SKM-1 treated with dmso at 0.1 percent for 144 hours (cell line): ENCODE measurements around the gene PLCH1.

Experiments used
- DNase-seq: peaks from one replicate; lab custom pipeline; 2025; ENCODE audit not compliant: unreplicated experiment; lab: John Stamatoyannopoulos, UW

PLCH1 gene

GRCh38 chr3:155745795-155746550, 1.1 kb upstream of the PLCH1 start:
- DNase-seq = no peak

DNA sequence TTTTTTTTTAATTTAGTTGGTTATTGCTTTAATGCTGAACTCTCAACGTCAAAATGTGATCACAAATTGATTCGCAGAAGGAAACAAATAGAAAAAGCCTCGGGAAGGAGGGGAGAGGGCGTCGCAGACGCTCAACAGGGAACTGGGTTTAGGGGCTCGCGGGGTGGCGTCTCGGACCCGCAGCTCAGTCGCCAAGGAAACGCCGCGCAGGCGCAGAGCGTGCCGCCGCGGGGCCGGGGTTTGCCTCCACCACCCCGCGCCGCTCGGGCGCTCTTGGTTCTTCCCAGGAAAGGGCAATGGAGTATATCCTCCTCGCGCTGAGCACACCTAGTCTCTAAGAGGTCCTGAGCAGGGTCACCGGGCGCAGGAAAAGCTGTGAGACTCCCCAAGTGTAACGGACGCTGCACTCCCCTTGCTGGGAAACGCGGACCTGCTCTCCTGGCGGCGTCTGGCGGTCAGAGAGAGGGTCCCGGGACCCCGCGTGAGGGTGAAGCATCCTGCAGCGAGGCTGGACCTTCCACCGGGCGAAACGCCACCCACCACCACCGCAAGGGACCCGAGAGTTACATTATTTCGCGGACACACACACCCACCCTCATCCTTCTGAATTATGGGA, 753 bp downstream of the PLCH1 start:
- peak; percentile 19 for DNase-seq

DNA sequence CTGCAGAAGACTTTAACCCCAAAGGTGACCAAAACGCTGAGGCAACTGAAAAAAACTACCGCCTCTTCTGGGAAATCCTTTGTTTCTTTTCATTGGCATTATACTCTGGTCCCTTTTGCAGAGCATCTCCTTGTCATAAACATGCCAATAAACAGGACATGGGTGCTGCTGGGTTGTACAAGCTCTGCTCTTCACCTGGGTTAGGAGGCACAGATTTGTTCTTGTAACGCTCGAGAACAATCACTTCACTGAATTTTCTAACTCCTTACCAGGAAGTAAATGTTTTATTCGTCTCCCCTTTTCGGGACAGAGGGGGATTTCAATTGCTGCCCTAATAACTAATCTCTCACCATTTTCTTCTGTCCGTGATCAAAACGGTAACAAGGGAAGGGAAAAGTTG, 1.3 kb downstream of the PLCH1 start:
- DNase-seq = no peak

DNA sequence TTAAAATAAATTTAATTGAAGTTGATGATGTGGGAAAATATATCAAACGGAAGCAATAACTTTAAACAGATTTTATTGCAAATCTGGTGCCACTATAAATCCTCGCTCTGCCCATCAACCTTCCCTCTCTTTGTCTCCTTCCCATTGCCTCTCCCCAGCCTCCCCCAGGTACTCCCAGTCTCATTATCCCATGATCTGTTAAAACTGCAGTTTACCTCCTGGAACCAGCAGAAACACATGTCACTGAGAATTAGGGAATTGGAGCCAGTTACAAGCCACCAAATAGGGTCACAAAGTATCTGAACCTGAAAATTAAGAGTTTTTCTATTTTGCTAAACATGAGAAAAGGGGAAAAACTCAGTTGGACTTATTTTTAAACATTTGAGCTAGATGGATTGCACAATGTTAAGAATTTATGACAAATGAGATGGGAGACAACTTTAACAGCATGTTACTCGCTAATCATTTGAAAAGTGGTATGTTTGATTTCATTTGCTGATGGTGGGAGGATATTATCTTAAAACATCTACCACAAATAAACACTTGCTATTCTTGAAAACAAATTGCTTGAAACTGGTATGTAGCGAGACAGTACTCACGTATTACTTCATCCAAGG, 2.4 kb downstream of the PLCH1 start:
- DNase-seq = no peak

DNA sequence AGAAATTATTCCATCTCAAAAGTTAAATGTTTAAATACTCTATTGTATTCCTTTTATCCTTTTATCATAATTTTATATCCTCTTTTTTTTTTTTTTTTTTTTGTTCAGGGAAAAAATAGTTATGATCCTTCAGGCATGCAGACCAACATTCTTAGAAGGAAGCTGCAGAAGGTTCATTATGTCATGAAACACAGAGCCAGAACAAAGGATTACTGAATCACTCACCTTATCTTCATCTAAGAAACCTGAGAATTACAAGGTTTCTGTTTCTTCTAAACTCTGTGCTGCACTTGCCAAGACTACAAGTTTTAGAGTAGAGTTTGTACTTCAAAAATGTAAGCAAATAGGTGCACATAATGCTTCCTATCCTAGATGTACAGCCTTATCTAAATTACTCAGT, 3.3 kb downstream of the PLCH1 start:
- DNase-seq = no peak

- no peak for DNase-seq
Observed at GRCh38 chr3:155741101-155741500, 3.8 kb downstream of the PLCH1 start.

DNA sequence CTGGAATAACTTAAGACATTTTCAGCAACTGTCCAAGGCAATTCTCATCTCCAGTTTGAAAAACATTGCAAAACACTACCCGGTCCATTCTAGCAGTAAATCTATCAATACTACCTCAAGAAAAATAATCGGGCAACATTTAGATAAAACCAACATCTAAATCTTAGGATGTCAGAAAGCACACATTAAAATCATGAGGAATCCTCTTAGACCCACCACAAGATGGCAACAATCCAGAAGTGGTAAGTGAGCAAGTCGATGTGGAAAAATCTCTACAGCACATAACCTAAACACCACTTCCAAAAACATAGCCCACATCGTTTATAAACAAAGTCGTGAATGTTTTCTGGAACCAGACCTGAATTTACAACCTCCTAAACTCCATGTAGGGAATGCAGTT, 5.7 kb downstream of the PLCH1 start:
- no peak for DNase-seq

- no peak for DNase-seq
Observed at GRCh38 chr3:155738580-155739076, 6.2 kb downstream of the PLCH1 start.

GRCh38 chr3:155737844-155738460, 6.9 kb downstream of the PLCH1 start:
- DNase-seq = peak; percentile 72

DNA sequence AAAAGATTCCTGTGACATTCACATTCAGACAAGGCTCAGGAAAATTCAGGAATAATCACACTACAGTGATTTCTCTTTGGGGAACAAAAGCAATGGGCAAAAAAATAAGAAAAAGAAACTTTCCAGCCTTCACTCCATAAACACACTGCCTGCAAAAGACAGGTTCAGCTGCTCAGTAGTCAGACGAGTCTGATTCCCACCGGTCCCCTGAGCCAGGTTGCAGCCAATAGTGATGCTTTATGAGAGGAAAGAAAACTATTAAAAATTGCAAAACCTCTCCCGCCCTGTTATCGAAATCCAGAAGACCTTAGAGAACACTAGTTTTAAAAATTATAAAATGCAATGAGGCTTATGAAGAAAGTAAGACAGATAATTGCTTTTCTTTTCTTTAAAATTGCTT, 8.5 kb downstream of the PLCH1 start:
- DNase-seq = no peak

- no peak for DNase-seq
Observed at GRCh38 chr3:155730843-155731242, 14.0 kb downstream of the PLCH1 start.

DNA sequence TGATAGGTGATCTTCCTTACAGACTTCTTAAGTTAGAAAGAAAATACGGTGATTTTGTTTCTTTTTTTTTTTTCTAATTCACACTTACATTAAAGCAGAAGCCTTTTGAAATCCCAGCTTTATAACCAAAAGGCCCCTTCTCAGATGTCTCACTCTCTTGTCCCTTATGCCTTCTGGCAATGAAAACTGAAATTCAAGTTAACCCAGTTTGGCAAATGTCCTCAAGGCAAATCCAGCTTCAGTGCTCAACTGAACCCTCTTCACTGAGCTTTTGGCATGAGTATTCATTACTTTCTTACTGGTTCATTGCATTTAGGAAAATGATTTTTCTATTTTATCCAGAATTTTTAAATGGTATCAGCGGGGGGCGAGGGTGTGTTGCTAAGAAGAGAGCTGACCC, 17.0 kb downstream of the PLCH1 start:
- DNase-seq = no peak

DNA sequence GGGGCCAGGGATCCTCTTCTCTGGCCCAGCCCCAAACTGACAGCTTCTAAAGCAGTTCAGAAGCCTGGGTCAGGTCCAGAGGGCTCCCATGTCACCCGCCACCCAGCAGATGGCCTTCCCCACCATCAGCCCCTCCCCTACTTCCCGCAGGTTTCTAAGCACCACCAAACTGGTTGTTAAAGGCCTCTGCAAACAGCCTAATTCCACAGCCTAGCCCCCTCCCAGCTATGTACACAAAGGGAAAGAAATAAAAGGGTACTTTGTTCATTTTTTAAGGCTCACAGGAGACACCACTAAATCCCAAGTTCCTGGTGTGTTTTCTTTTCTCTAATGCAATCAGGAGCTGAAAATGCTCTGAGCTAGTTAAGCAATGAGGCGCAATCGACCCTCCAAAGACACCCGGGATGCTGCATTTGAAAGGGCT, 30.6 kb downstream of the PLCH1 start:
- no peak for DNase-seq

- no peak for DNase-seq
Observed at GRCh38 chr3:155712008-155712407, 32.9 kb downstream of the PLCH1 start.

DNA sequence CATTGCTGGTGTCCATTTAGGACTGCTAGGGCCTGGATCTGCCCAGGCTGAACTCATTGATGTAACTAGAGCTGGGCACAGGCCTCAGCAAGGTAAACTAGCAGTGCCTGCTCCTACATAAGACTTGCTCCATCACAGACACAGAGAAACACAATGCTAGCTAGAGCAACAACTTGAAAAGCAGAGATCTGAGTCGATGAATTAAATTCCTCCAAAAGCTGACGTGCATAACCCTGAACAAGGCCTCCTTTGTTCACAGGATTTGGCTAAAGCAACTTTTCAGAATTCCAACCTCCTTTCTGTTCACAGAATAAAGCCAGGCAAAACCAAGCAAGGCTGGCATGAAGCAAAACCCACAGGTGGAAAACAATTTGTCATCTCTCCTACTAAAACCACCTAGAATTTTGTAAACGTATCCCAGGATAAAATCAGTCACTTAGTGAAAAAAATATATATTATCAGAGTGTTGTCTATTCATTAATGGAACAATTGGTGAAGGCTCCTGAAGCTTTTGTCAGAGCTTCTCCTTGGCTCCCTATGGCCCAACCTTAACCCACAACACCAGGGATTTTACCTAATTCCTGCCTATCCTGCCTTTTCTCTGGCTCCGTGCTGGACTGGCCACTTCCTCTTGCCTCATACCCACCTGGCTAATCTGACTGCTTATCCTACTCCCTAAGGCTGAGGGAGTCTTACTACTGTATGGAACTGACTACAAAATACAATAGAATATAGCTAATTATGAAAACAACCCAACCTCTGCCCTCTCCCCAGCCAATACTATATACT, 39.9 kb downstream of the PLCH1 start:
- no peak for DNase-seq

GRCh38 chr3:155704061-155704460, 40.8 kb downstream of the PLCH1 start:
- no peak for DNase-seq

DNA sequence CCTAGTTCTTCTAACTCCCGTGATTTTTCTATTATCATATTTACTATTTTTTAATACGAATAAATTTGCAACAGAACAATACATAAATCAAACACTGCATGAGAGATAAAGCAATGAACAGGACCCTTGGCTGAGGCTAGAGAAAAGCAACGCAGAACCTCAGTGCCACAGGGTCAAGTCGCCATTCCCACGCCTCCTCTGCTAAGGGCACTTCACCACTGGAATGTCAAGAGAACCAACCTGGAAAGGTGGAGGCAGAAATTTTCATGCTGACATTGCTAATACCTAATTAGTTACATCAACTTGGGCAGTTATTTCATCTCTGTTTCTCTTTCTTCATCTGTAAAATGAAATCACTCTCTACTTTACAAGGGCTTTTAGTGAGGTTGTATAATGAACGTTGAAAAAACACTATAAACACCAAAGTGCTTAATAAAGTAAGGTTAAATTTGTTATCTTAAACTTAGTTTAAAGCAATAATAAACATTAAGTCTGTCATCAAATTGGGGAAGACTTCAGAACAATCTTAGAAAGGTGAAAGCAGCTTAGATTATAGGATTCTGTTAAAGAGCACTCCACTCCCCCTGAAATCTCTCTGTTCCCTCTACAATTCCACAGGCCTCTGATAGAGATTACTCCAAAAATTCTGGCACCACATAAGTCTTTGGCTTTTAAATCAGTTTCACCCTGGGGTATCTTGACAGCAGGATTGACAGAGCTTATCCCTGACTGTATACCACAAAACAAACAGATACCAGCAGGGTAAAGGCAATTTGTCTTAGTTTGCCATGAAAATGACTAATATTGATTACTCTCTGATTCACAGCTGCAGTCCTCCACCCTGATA, 41.9 kb downstream of the PLCH1 start:
- DNase-seq = no peak

DNA sequence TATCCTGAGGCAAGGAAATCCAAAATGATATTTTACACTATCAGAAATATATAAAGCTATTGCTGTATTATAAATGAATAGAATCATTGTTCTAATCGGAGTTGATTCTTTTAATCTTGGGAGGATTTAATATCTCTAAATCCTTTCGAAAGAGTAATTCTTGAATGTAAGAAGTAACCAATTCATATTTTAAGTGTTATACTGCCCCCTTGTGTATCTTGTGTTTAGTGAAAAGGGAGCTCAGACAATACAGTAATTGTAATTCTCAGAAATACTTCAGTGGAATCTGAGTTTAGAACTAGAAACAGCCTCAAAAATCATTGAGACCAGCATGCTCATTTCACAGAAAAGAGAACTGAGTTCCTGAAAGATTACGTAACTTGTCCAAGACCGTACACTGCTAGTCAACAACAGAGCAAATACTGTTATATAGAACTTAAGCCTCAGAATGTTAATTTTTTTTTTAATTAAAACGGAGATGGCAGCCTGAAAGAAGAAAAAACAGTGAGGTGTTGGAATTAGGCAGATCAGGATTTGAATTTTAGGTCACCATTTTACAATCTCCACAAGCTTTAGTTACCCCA, 42.9 kb downstream of the PLCH1 start:
- peak; percentile 73 for DNase-seq

GRCh38 chr3:155697542-155697941, 47.3 kb downstream of the PLCH1 start:
- no peak for DNase-seq

DNA sequence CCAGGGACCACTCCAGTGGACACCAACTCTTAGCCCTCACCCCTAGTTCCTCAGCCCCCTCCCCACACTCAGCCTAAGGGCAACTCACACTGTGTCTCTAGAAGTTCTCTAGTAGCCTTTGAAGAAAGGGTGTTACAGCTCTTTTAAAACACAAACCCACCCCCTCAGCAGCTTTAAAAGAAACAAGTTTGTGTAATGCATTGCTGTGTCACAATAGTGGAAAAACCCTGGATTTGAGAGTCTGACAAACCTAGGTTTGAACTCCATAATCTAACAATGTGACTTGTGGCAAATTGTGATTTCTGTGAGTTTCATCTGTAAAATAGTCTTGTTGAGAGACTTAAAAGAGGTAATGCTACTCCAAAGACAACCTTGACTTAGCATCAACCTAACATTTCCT, 54.0 kb downstream of the PLCH1 start:
- DNase-seq = no peak
